ENCODE results near the gene HAPSTR1. TPM values are rescaled to one million over a fixed set of nuclear protein-coding genes. Genes with fewer than 3 reads are reported as not detected.

The HAPSTR1 gene
- total and polyA plus RNA-seq, 2 experiments from 2014 or later = 21.4 to 69.0 TPM

DNA sequence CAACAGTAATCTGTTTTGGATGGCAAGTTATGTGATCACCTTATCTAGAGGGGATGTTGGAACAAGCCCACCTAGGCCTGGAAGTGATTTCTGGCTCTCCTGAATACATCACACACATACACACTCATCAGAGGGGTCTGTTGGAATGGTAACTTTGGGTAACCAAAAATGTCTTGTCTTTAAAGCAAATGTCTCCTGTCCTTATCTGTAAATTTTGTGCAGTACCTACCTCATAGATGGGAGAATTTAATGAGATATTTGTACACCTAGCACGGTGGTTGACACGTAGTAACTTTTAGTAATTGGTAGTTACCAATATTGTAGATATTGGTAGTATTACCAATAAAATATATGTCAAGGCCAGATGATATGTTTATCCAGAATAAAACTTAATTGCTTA is 24.7 kb downstream of the HAPSTR1 start:
- Histone ChIP-seq H2AFZ (no peak overlapping the region), H3K27ac (no peak overlapping the region), H4K20me1 (ENCODE audit: insufficient read depth, poor library complexity, severe bottlenecking) (peaks cover 97% of the 10 kb centered on the region), H3K9me2 (replicated peaks; ENCODE audit: insufficient read depth) (no peaks in the 10 kb centered on the region), H3K4me2 (no peak overlapping the region), H3K4me3 (no peak overlapping the region), H3K27me3 (no peaks in the 10 kb centered on the region), H3K4me1 (ENCODE audit: insufficient read depth) (peaks cover 14% of the 10 kb centered on the region), H3K9me3 (ENCODE audit: low read depth) (no peaks in the 10 kb centered on the region), H3K79me2 (peaks cover 98% of the 10 kb centered on the region), H3K36me3 (replicated peaks; ENCODE audit: insufficient read depth, low read depth) (no peaks in the 10 kb centered on the region)
- DNase-seq (ENCODE audit: low spot score) = no peak
- no peak for TF ChIP-seq EZH2 (IDR thresholded peaks at IDR 0.05; ENCODE audit: borderline replicate concordance)
- TF ChIP-seq, protein P1, sequence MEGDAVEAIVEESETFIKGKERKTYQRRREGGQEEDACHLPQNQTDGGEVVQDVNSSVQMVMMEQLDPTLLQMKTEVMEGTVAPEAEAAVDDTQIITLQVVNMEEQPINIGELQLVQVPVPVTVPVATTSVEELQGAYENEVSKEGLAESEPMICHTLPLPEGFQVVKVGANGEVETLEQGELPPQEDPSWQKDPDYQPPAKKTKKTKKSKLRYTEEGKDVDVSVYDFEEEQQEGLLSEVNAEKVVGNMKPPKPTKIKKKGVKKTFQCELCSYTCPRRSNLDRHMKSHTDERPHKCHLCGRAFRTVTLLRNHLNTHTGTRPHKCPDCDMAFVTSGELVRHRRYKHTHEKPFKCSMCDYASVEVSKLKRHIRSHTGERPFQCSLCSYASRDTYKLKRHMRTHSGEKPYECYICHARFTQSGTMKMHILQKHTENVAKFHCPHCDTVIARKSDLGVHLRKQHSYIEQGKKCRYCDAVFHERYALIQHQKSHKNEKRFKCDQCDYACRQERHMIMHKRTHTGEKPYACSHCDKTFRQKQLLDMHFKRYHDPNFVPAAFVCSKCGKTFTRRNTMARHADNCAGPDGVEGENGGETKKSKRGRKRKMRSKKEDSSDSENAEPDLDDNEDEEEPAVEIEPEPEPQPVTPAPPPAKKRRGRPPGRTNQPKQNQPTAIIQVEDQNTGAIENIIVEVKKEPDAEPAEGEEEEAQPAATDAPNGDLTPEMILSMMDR (IDR thresholded peaks at IDR 0.05; ENCODE audit: poor library complexity) = no peak
- no peak for TF ChIP-seq EZH2phosphoT487 (IDR thresholded peaks at IDR 0.05; ENCODE audit: low read depth, severe bottlenecking, unreplicated experiment)
- 98% methylated on average over 2 of the region's 2 CpGs for WGBS (ENCODE audit: low lambda C conversion rate, missing lambda C conversion rate)

DNA sequence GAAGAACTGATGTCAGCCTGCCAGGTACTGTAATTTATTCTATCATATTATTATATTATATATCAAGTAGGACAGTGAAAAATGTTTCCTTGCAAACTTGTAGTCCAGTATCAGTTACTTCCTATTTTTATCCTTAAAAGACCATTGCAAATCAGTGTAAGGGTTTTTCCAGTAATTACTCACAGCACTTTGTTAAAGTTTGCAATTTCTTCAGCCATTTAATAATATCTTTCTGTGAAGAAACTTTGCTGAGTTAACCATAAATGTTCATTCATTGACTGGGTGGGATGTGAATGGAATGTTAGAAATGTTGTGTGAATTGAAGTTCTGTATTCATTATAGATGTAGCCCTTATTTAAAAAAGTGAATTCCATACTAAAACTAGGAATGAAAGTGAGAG is 26.7 kb downstream of the HAPSTR1 start:
- no peak for TF ChIP-seq EZH2phosphoT487 (IDR thresholded peaks at IDR 0.05; ENCODE audit: low read depth, severe bottlenecking, unreplicated experiment)
- no peak for TF ChIP-seq EZH2 (IDR thresholded peaks at IDR 0.05; ENCODE audit: borderline replicate concordance)
- TF ChIP-seq, protein P1 (IDR thresholded peaks at IDR 0.05; ENCODE audit: poor library complexity) = no peak
- Histone ChIP-seq H3K27me3 (no peaks in the 10 kb centered on the region), H3K4me3 (no peak overlapping the region), H3K4me1 (ENCODE audit: insufficient read depth) (peaks cover 9% of the 10 kb centered on the region), H3K9me3 (ENCODE audit: low read depth) (no peaks in the 10 kb centered on the region), H4K20me1 (ENCODE audit: insufficient read depth, poor library complexity, severe bottlenecking) (peaks cover 95% of the 10 kb centered on the region), H2AFZ (no peak overlapping the region), H3K79me2 (peaks cover 97% of the 10 kb centered on the region), H3K9me2 (replicated peaks; ENCODE audit: insufficient read depth) (no peaks in the 10 kb centered on the region), H3K4me2 (no peak overlapping the region), H3K36me3 (replicated peaks; ENCODE audit: insufficient read depth, low read depth) (no peaks in the 10 kb centered on the region), H3K27ac (no peak overlapping the region)
- no peak for DNase-seq (ENCODE audit: low spot score)

DNA sequence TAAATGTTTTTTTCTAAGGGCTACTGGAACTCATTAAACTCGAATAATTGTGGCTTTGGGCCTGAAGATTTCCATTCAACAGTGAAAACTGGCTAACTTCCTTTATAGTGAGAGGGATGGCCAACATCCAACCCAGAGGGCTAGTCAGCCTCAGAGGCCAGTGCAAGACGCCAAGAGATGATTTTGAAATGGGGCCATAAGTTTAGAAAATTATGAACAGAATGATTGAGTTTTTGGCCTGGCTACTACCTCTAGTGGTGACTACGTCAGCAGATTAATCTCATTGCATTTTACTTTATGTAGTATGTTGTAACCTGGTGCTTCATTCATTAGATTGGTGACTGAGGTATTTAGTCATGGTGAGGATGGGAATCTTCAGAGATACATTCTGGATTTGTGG is 28.4 kb downstream of the HAPSTR1 start:
- no peak for DNase-seq (ENCODE audit: low spot score)
- peaks cover 91% of the 10 kb centered on the region for H4K20me1 ChIP-seq (ENCODE audit: insufficient read depth, poor library complexity, severe bottlenecking)
- 89% methylated on average over 3 of the region's 3 CpGs for WGBS (ENCODE audit: low lambda C conversion rate, missing lambda C conversion rate)
- no peaks in the 10 kb centered on the region for H3K9me3 ChIP-seq (ENCODE audit: low read depth)
- no peaks in the 10 kb centered on the region for H3K36me3 ChIP-seq (replicated peaks; ENCODE audit: insufficient read depth, low read depth)
- peaks cover 9% of the 10 kb centered on the region for H3K4me1 ChIP-seq (ENCODE audit: insufficient read depth)
- no peak overlapping the region for H3K4me3 ChIP-seq
- H3K4me2 ChIP-seq = no peak overlapping the region
- H3K9me2 ChIP-seq (replicated peaks; ENCODE audit: insufficient read depth) = no peaks in the 10 kb centered on the region
- H3K27me3 ChIP-seq = no peaks in the 10 kb centered on the region
- TF ChIP-seq, protein P1 (IDR thresholded peaks at IDR 0.05; ENCODE audit: poor library complexity) = no peak
- TF ChIP-seq EZH2 (IDR thresholded peaks at IDR 0.05; ENCODE audit: borderline replicate concordance) = no peak
- no peak for TF ChIP-seq EZH2phosphoT487 (IDR thresholded peaks at IDR 0.05; ENCODE audit: low read depth, severe bottlenecking, unreplicated experiment)
- no peak overlapping the region for H3K27ac ChIP-seq
- no peak overlapping the region for H2AFZ ChIP-seq
- peaks cover 85% of the 10 kb centered on the region for H3K79me2 ChIP-seq

DNA sequence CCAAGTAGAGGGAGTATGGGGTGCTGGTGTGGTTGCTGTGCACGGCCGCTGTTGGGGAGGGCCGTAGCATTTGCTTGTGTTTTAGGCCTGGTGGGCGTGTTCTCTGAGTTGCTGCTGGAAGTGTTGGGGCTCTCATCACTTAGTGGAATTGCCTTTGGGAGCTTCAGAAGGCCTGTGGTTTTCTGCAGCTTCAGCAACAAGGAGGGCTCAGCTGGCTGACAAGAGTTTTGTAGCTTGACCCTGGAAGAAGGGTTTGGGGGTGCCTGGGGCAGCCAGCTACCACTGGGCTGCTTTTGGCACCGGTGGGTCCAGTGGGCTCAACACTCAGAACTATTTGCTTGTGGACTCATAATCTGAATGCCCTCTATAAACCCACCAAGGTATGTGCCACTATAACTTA is 30.9 kb downstream of the HAPSTR1 start:
- 88% methylated on average over 5 of the region's 5 CpGs for WGBS (ENCODE audit: low lambda C conversion rate, missing lambda C conversion rate)
- peaks cover 9% of the 10 kb centered on the region for H3K4me1 ChIP-seq (ENCODE audit: insufficient read depth)
- H3K79me2 ChIP-seq = peaks cover 60% of the 10 kb centered on the region
- H3K4me2 ChIP-seq = no peak overlapping the region
- H3K9me3 ChIP-seq (ENCODE audit: low read depth) = no peaks in the 10 kb centered on the region
- TF ChIP-seq EZH2phosphoT487 (IDR thresholded peaks at IDR 0.05; ENCODE audit: low read depth, severe bottlenecking, unreplicated experiment) = no peak
- H3K9me2 ChIP-seq (replicated peaks; ENCODE audit: insufficient read depth) = no peaks in the 10 kb centered on the region
- DNase-seq (ENCODE audit: low spot score) = no peak
- H2AFZ ChIP-seq = no peak overlapping the region
- no peaks in the 10 kb centered on the region for H3K27me3 ChIP-seq
- H3K27ac ChIP-seq = no peak overlapping the region
- no peak overlapping the region for H3K4me3 ChIP-seq
- H3K36me3 ChIP-seq (replicated peaks; ENCODE audit: insufficient read depth, low read depth) = no peaks in the 10 kb centered on the region
- H4K20me1 ChIP-seq (ENCODE audit: insufficient read depth, poor library complexity, severe bottlenecking) = peaks cover 69% of the 10 kb centered on the region
